T-helper 17 cell (primary cell): ENCODE measurements around the gene APOL1. TPM values are rescaled to one million over a fixed set of nuclear protein-coding genes. Genes with fewer than 3 reads are reported as not detected.

Experiments
- ATAC-seq: fragments of 150-1000 bp; cut with Tn5 transposase; 2 replicates; pipeline ENCODE4 v1.10.0; 2021; ENCODE audit warnings: mild to moderate bottlenecking, moderate library complexity
- DNase-seq, 3 donors: peaks; one replicate each; pipeline versions ENCODE4 v3.0.0 to v3.0.0-alpha.2; 2020 to 2021
- H3K9me3 ChIP-seq: one replicate; pipeline ENCODE4 v1.7.0; 2013; ENCODE audit warnings: low read length, mild to moderate bottlenecking; ENCODE audit not compliant: control insufficient read depth, poor library complexity, severe bottlenecking
- H3K27ac Mint-ChIP-seq: one replicate; pipeline ENCODE4 v1.8.0; 2022; ENCODE audit warnings: mild to moderate bottlenecking, moderate library complexity, mixed read lengths
- H3K27me3 Mint-ChIP-seq: one replicate; pipeline ENCODE4 v1.8.0; 2022; ENCODE audit warnings: mixed read lengths
- H3K36me3 Mint-ChIP-seq: one replicate; pipeline ENCODE4 v1.8.0; 2022; ENCODE audit warnings: low read depth, mixed read lengths
- H3K4me1 Mint-ChIP-seq: one replicate; pipeline ENCODE4 v1.8.0; 2022; ENCODE audit warnings: mild to moderate bottlenecking, mixed read lengths
- H3K4me3 Mint-ChIP-seq: one replicate; pipeline ENCODE4 v1.8.0; 2022; ENCODE audit warnings: mild to moderate bottlenecking, moderate library complexity, mixed read lengths
- total RNA-seq, 4 donors: library from RNA in 2 of 4; stranded (reverse) in 2 of 4; gene quantifications; one replicate each; pipeline ENCODE4 v1.2.3 and lab custom pipeline; 2022 to 2026

Gene APOL1
- total RNA-seq, 2 donors from 2014 or later = 12.5 to 15.0 TPM

- DNase-seq (no peak), ATAC-seq (no peak)
- Mint-ChIP-seq H3K36me3 (peaks cover 10% of the 10 kb centered on the region), H3K27ac (peak overlapping the region; percentile 16), H3K27me3 (no peaks in the 10 kb centered on the region), H3K4me1 (peaks cover 26% of the 10 kb centered on the region), H3K4me3 (peak overlapping the region; percentile 47)
- no peaks in the 10 kb centered on the region for H3K9me3 ChIP-seq
Observed at GRCh38 chr22:36299295-36299694, 46.4 kb downstream of the APOL1 start.

DNA sequence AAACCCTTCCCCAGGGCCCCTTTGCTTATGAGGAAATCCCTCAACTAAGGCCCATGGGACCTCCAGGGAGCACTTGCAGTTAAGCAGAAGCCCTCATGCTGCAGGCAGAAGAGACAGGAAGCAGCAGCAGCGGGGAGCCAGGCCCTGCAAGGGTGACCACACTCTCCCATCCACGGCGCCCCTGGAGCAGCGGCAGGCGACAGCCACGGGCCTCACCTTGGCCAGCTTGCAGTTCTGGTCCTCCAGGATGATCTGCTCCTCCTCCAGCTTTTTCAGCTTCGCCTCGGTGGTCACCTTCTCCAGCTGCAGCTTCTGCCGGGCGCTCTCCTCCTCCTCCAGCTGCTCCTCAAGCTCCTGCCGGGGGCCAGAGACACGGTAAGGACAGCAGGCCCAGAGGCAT is 47.0 kb downstream of the APOL1 start:
- H3K4me3 Mint-ChIP-seq = no peak overlapping the region
- no peaks in the 10 kb centered on the region for H3K27me3 Mint-ChIP-seq
- H3K36me3 Mint-ChIP-seq = peaks cover 10% of the 10 kb centered on the region
- ATAC-seq (no peak), DNase-seq (no peak)
- peaks cover 23% of the 10 kb centered on the region for H3K4me1 Mint-ChIP-seq
- peak overlapping the region; percentile 16 for H3K27ac Mint-ChIP-seq
- no peaks in the 10 kb centered on the region for H3K9me3 ChIP-seq

DNA sequence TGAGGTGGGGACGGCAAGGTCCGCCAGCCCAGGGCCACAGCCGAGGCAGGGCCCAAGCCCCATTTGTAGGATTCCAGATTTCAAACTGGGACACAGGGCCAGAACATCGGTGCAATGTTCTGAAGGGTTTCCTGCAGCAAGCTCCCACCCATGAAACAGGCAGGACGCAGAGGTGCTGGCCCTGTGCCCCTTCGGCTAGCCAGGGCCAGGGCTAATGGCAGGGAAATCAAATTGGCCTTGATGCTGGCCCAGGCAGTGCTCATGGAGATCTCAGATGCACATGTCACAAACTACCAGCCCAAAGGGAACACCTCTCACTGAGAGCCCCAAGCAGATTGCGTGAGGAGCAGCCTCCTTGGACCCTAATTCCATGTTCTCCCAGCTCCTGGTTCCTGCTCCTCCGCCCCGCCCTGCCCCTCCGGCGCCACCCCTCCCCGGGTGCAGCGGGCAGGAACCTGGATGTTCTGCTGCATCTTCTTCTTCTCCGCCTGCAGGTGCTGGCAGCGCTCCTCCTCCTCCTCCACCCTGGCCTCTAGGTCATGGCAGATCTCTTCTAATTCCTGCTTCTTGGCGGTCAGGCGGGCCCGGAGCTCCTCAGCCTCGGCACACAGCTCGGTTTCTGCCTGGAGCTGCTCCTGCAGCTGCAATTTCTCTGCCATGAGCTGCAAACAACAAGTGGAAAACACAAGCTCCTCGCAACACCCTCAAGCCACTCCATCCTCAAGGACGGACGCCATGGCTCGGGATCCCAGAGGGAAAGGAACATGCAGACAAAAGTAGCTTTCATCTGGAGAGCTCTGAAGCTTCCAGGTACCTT is 47.7 kb downstream of the APOL1 start:
- DNase-seq = no peak
- Mint-ChIP-seq H3K4me1 (peaks cover 20% of the 10 kb centered on the region), H3K36me3 (peaks cover 10% of the 10 kb centered on the region), H3K27ac (peak overlapping the region; percentile 92), H3K4me3 (no peak overlapping the region), H3K27me3 (no peaks in the 10 kb centered on the region)
- H3K9me3 ChIP-seq = no peaks in the 10 kb centered on the region
- no peak for ATAC-seq

DNA sequence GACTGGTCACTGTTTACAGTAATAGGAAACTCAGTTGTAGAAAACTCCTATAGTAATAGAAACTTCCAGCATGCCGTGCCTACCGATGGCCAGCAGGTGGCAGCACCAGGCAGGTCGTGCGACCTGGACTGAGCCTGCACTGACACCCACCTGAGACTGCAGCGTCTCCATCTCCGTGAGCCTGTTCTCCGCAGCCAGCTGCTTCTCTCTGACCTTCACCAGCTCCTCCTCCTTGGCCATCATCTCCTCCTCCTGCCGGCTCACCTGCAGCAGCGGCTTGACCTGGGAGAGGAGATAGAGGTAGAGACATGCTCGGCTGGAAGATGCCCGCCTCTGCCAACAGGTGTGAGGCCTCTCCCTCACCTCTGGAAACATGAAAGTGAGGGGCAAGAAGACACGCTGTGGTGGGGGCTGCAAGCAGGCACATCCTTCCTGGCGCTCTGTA is 48.5 kb downstream of the APOL1 start:
- ATAC-seq (peak; percentile 89), DNase-seq (peak; percentile 67 to 82 (median 68))
- H3K27ac Mint-ChIP-seq = peak overlapping the region; percentile 92
- no peaks in the 10 kb centered on the region for H3K27me3 Mint-ChIP-seq
- peak overlapping the region; percentile 31 for H3K4me3 Mint-ChIP-seq
- peaks cover 17% of the 10 kb centered on the region for H3K4me1 Mint-ChIP-seq
- H3K36me3 Mint-ChIP-seq = peaks cover 7% of the 10 kb centered on the region
- no peaks in the 10 kb centered on the region for H3K9me3 ChIP-seq

DNA sequence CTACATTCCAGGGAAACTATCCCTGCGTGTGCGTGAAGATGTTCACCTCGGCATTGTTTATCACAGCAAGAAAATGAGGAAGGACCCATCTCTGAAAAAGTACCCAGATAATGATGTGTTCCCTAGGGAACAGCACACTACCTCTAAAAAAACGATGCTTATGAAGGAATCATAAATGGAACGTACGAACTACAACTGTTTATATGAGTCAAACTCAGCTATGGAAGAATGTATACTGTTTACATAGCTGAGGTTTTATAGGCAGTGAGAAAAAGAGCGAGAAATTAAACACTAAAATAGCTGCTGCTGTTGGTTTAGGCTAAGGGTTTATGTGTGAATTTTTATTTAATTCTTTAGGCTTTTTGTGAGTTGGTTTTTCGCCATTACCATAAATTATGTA is 48.9 kb downstream of the APOL1 start:
- H3K27me3 Mint-ChIP-seq = no peaks in the 10 kb centered on the region
- peaks cover 17% of the 10 kb centered on the region for H3K4me1 Mint-ChIP-seq
- DNase-seq (no peak), ATAC-seq (no peak)
- H3K9me3 ChIP-seq = no peaks in the 10 kb centered on the region
- peak overlapping the region; percentile 31 for H3K4me3 Mint-ChIP-seq
- peaks cover 7% of the 10 kb centered on the region for H3K36me3 Mint-ChIP-seq
- peak overlapping the region; percentile 92 for H3K27ac Mint-ChIP-seq

- ATAC-seq (no peak), DNase-seq (no peak)
- Mint-ChIP-seq H3K27me3 (no peaks in the 10 kb centered on the region), H3K4me3 (peak overlapping the region; percentile 71), H3K36me3 (peaks cover 5% of the 10 kb centered on the region), H3K4me1 (peaks cover 13% of the 10 kb centered on the region), H3K27ac (no peak overlapping the region)
- H3K9me3 ChIP-seq = no peaks in the 10 kb centered on the region
Observed at GRCh38 chr22:36302439-36303114, 49.6 kb downstream of the APOL1 start.

- Mint-ChIP-seq H3K4me3 (peak overlapping the region; percentile 71), H3K27me3 (no peaks in the 10 kb centered on the region), H3K27ac (no peak overlapping the region), H3K36me3 (peaks cover 5% of the 10 kb centered on the region), H3K4me1 (peaks cover 13% of the 10 kb centered on the region)
- ATAC-seq = no peak
- no peak for DNase-seq
- H3K9me3 ChIP-seq = no peaks in the 10 kb centered on the region
Observed at GRCh38 chr22:36303115-36303467, 50.2 kb downstream of the APOL1 start.

GRCh38 chr22:36303874-36304273 is 50.9 kb downstream of the APOL1 start:
- Mint-ChIP-seq H3K4me3 (no peak overlapping the region), H3K27ac (no peak overlapping the region), H3K4me1 (peaks cover 17% of the 10 kb centered on the region), H3K36me3 (peaks cover 5% of the 10 kb centered on the region), H3K27me3 (no peaks in the 10 kb centered on the region)
- DNase-seq = no peak
- ATAC-seq = no peak
- no peaks in the 10 kb centered on the region for H3K9me3 ChIP-seq

DNA sequence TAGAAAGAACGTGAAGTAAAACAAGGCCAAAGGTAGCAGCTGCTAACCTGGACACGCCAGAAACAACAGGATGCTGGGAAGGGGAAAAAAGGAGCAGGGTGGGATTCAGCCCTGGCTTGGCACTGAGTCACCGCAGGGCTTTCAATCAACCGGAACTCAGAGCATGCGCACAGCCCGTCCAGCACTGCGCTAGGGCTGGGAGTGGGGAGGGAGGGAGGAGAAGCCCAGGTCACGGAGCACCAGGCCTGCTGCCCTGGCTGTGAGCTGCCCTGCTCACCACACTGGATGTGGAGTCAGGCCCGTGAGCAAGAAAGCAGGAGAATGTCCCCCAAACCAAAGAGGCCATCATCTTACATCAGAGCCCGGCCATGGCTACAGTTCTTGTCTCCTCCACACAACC is 51.5 kb downstream of the APOL1 start:
- DNase-seq (no peak), ATAC-seq (no peak)
- Mint-ChIP-seq H3K27ac (no peak overlapping the region), H3K36me3 (peaks cover 7% of the 10 kb centered on the region), H3K27me3 (no peaks in the 10 kb centered on the region), H3K4me3 (no peak overlapping the region), H3K4me1 (peaks cover 17% of the 10 kb centered on the region)
- no peaks in the 10 kb centered on the region for H3K9me3 ChIP-seq

DNA sequence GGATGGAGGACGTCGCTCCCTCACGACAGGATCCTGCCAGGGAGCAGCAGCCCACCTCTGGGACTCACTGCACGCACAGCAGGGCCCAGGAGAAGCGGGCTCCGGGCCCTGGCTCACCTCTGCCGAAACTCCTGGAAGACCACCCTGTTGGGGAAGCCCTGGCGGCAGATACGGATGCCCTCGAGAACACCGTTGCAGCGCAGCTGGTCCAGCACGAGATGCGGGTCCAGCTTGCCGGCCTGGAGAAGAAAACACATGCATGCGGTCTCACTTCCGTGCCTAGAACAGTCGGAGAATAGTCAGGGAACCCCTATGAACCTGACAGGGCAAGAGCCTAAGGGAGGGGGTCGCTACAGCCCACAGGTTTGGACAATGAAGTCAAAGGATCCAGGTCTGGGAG is 52.9 kb downstream of the APOL1 start:
- no peak for DNase-seq
- Mint-ChIP-seq H3K4me1 (peaks cover 15% of the 10 kb centered on the region), H3K36me3 (peaks cover 6% of the 10 kb centered on the region), H3K27ac (peak overlapping the region; percentile 60), H3K27me3 (no peaks in the 10 kb centered on the region), H3K4me3 (no peak overlapping the region)
- no peaks in the 10 kb centered on the region for H3K9me3 ChIP-seq
- ATAC-seq = no peak

- DNase-seq (no peak), ATAC-seq (no peak)
- H3K27ac Mint-ChIP-seq = no peak overlapping the region
- H3K4me1 Mint-ChIP-seq = peaks cover 13% of the 10 kb centered on the region
- H3K9me3 ChIP-seq = no peaks in the 10 kb centered on the region
- H3K27me3 Mint-ChIP-seq = no peaks in the 10 kb centered on the region
- H3K4me3 Mint-ChIP-seq = no peak overlapping the region
- peaks cover 5% of the 10 kb centered on the region for H3K36me3 Mint-ChIP-seq
Observed at GRCh38 chr22:36306227-36306626, 53.3 kb downstream of the APOL1 start.

GRCh38 chr22:36308880-36309279 is 55.9 kb downstream of the APOL1 start:
- ATAC-seq = no peak
- Mint-ChIP-seq H3K36me3 (peaks cover 8% of the 10 kb centered on the region), H3K4me3 (peak overlapping the region; percentile 58)

DNA sequence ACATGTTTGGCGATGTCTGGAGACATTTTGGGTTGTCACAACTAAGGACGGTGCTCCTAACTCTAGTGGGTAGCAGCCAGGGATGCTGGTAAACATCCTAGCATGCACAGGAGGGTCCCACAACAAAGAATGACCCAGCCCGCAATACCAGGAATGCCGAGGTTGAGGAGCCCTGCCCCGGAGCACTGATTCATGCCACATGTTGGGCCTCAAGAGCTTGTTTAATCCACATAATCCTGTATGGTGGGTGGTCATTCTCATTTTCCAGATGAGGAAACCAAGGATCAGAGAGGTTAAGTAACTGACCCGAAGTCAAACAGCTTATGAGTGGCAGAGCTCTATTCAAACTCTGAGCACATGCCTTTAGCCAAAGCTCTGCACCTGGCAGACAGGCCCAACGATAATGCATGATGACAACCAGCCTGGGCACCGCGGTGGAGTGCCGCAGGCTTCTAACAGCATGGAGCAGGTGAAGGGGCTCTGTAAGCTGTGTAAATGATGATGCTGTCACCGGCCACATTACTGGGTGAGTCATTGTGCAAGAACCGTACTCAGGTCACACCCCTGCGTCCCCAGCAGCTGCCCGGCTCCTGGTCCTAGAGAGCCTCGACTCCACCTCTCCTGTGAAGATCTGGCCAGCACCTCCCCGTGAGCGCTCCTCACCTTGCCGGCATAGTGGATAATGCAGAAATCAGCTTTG is 58.6 kb downstream of the APOL1 start:
- Mint-ChIP-seq H3K27ac (peak overlapping the region; percentile 2), H3K36me3 (peaks cover 8% of the 10 kb centered on the region), H3K4me3 (no peak overlapping the region), H3K4me1 (peaks cover 4% of the 10 kb centered on the region), H3K27me3 (no peaks in the 10 kb centered on the region)
- no peaks in the 10 kb centered on the region for H3K9me3 ChIP-seq
- no peak for ATAC-seq
- DNase-seq = no peak

More at GRCh38 chr22:36308880-36309279, 55.9 kb downstream of the APOL1 start:
- H3K27ac Mint-ChIP-seq = peak overlapping the region; percentile 80
- no peaks in the 10 kb centered on the region for H3K27me3 Mint-ChIP-seq
- DNase-seq = no peak
- no peaks in the 10 kb centered on the region for H3K9me3 ChIP-seq
- peaks cover 7% of the 10 kb centered on the region for H3K4me1 Mint-ChIP-seq
